HL-60/S4 treated with phorbol 12-myristate 13-acetate at 8.2 ng/mL for 4 days and 3 days (cell line): ENCODE data around the gene ATAD3A.
"Not testable (repeated sequence)": the region's sequence is repeated elsewhere in the genome, so short reads cannot be mapped to it uniquely, and the experiment has no call there.

ENCODE experiments used
- in situ Hi-C: fragments of 300-500 bp; cut with MboI; formaldehyde crosslinking; loops from 2 replicates; pipeline ENCODE4 v1.15.0; 2022; ENCODE audit warnings: low sequenced_read_pairs

The ATAD3A gene

DNA sequence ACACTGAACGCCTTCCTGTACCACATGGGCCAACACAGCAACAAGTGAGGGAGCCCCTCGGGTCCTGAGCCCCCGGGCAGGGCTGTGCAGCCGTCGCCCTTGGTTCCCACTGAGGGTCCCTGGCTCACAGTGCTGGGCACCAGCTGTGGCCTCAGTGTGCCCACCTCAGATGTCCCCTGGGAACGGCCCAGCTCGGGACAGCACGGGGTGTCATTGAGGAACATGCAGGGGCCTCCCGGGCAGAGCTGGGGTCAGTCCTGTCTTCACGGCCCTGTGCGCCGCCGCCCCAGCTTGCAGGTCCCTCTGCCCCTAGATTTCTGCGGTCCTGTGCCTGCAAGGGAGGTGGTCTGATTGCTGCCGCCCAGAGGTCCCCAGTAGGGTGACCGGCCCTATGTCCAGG is 22.7 kb upstream of the ATAD3A start:
- in situ Hi-C loops = no loop called here

DNA sequence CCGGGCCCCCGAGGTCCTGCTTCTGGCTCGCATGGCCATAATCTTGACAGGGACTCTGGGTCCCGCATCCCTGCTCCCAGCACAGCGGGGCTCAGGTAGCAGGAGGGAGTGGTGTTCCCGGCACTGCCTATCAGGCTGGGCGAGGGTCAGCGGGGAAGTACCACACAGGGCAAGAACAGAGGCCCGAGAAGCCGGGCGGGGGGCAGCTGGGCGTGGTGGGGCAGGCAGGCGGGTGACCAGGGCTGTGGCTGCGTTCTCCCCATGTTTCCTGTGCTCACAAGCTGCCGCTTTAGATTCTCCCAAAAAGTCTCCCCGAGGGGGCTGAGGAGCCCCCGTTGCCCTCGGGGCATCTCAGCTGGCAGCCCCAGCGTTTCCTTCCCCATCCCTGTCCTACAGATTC is 22.1 kb upstream of the ATAD3A start:
- in situ Hi-C loops = no loop called here

DNA sequence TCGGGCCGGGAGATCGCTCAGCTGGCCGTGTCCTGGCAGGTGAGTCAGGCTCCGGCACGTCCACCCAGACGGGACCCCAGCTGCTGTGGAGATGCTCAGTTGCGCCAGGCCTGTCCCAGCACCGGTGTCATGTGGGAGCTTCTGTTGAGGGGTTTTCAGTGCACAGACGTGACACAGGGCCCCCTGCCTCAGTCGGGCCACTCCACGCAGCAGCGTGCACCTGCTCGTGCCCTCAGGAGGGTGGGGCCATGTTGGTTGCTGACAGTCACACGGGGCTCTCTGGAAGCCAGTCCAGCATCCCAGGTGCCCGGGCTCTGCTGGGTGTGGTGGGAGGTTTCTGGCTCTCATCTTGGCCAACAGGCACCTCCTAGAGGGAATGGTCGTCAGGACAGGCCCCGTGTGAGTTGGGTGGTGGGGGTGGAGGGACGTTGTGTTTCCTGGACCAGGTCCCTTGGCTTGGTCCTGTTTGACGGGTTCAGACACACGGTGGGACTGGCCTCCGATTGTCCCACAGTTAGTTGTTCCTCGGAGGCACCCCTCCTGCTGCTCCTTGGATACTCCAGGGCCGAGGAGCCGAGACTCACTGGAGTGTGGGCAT is 21.2 kb upstream of the ATAD3A start:
- in situ Hi-C loops = no loop called here

DNA sequence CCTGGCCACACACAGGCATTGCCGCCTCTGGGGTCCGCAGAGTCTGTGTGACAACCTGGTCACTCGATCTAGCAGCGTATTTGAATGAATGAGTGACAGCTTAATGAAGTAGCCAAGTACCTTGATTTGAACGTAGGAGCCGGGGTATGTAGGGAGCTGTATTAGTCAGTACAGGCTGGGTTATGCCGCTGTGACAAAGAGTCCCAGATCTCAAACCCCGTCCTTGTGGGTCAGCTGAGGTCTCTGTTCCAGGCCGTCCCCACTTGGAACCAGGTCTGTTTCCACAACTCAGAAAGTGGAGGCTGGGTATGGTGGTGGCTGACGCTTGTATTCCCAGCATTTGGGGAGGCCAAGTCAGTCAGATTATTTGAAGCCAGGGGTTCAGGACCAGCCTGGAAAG is 20.4 kb upstream of the ATAD3A start:
- in situ Hi-C loops = no loop called here

DNA sequence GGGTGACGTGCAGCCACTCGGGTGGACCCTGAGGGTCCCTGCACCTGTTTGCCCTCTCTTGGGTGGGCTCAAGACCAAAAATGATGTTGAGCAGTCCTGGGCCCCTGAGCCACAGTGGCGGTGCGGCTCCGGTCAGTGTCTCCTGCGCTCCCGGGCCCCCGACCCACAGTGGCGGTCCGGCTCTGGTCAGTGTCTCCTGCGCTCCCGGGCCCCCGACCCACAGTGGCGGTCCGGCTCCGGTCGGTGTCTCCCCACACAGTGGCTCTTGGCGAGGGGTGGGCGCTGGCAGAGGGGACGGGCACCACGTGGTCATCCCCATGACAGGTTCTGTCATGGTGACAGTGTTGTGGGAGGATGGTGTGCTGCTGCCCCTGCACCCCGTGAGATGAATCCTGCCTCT is 17.7 kb upstream of the ATAD3A start:
- in situ Hi-C loops = not testable (repeated sequence)

DNA sequence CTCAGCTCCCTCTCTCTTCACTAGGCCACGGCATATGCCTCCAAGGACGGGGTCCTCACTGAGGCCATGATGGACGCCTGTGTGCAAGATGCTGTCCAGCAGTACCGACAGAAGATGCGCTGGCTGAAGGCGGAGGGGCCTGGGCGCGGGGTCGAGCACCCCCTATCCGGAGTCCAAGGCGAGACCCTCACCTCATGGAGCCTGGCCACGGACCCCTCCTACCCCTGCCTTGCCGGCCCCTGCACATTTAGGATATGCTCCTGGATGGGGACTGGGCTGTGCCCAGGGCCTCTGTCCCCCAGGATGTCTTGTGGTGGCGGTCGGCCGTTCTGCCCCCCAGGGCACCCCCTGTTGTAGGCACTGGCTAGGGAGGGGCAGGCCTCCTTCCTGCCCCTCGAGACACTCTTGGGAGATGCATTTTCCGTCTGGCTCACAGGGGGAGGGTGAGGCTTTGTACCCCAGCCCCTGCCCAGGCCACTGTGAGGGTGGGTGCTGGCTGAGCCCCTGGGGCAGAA is 16.4 kb upstream of the ATAD3A start:
- in situ Hi-C loops = not testable (repeated sequence)

DNA sequence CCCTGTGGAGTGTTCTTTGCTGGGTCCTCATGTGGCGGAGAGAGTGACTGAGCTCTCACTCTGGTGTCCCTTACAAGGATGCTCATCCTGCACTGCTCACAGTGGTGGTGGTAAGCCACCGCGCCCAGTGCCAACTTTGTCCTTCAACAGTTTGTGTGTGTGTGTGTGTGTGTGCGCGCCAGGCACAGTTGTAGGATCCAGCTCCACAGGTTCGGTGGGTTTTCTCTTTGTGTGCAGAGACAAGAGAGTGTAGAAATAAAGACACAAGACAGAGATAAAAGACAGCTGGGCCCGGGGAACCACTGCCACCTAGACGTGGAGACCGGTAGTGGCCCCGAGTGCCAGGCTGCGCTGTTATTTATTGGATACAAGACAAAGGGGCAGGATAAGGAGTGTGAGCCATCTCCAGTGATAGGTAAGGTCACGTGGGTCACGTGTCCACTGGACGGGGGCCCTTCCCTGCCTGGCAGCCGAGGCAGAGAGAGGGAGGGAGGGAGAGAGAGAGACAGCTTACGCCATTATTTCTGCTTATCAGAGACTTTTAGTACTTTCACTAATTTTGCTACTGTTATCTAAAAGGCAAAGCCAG is 7.1 kb upstream of the ATAD3A start:
- in situ Hi-C loops = not testable (repeated sequence)

DNA sequence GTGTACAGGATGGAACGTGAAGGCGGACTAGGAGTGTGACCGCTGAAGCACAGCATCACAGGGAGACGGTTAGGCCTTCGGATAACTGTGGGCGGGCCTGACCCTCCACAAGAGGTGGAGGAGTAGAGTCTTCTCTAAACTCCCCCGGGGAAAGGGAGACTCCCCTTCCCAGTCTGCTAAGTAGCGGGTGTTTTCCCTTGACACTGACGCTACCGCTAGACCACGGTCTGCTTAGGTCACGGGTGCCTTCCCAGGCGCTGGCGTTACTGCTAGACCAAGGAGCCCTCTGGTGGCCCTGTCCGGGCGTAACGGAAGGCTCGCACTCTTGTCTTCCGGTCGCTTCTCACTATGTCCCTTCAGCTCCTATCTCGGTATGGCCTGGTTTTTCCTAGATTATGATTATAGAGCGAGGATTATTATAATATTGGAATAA is 6.6 kb upstream of the ATAD3A start:
- in situ Hi-C loops = not testable (repeated sequence)

DNA sequence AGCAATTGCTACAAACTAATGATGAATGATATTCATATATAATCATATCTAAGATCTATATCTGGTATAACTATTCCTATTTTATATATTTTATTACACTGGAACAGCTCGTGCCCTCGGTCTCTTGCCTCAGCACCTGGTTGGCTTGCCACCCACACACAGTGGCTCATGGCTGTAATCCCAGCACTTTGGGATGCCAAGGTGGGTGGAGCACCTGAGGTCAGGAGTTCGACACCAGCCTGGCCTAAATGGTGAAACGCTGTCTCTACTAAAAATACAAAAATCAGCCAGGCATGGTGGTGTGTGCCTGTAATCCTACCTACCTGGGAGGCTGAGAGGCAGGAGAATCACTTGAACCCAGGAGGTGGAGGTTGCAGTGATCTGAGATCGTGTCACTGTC is 6.2 kb upstream of the ATAD3A start:
- in situ Hi-C loops = not testable (repeated sequence)

DNA sequence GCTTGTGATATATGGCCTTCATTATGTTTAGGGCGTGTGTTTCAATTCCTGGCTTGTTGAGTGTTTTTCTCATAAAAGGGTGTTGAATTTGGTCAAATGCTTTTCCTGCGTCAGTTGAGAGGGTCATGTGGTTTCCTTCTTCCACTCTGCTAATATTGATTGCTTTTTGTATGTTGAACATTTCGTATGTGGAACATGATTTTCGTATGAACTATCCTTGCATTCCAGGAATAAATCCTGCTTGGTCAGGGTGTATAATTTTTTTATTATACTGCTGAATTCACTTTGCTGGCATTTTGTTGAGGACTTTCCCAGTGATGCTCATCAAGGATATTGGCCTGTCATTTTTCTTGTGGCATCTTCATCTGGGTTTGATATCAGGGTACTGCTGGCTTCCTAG is 4.7 kb upstream of the ATAD3A start:
- in situ Hi-C loops = no loop called here

DNA sequence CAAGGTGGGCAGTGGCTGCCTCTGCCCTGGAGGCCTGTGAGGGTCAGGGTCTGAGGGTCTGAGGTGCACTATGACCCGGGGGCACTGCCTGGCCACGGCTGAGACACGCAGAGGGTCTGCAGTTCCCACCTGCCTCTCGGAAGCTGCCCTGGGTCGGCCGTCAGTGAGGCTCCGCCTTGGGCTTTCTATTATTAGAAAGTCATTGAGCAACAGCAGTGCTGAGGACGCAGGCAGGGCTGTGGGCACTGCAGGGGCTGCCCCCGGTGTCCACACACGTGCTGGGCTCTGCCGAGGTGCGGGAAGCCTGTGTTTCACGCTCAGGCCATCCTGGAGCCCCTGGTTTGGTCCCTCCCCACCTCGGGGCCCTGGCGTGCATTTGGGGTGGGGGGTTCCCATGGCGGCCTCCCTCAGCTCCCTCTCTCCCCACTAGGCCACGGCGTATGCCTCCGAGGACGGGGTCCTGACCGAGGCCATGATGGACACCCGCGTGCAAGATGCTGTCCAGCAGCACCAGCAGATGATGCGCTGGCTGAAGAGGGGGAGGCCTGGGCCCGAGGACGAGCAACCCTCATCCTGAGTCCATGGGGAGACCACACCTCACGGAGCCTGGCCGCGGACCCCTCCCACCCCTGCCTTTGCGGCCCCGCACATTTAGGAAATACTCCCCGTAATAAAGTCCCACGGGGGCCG is 3.0 kb upstream of the ATAD3A start:
- in situ Hi-C loops = not testable (repeated sequence)

DNA sequence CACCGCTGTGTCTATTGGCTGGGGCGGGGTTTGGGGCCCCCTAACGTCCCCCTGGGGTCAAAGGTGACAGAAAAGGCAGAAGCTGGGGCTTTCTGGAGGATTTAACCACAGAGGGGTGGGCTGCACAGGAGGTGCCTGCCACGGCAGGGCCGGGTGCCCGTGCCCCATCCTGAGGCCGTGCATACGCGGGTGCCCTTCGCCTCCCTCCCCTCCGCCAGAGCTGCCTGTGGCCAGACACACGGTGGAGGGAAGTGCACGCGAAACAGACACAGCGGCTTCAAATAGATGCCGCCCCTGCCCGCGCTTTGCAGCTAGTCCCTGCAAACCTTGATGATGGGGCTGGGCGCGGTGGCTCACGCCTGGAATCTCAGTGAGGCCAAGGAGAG is 2.5 kb upstream of the ATAD3A start:
- in situ Hi-C loops = not testable (repeated sequence)

DNA sequence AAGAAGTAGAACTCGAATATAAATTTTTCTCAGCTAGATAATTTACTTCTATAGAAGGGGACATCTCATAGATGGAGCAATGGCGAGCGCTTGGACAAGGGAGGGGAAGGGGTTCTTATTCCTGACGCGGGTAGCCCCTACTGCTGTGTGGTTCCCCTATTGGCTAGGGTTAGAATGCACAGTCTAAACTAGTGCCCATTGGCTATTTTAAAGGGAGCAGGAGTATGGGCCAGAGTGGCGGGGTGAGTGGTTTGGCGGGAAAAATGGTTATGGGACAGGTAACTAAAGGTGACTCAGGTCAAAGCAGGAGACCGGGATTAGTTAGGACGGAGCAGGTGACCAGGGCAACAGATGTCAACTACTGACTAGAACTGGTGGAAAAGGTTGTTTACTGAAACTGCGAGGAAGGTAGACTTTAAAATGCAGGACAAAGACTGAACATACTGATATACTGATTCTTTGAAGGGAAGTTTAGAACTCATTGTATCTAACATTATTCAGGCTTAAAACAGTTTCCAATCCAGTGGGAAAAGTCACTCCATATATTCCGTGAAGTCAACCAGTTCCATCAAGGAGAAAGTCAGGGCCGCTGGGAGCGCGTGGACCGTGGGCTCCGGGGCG is 940 bp upstream of the ATAD3A start:
- in situ Hi-C loops = no loop called here

DNA sequence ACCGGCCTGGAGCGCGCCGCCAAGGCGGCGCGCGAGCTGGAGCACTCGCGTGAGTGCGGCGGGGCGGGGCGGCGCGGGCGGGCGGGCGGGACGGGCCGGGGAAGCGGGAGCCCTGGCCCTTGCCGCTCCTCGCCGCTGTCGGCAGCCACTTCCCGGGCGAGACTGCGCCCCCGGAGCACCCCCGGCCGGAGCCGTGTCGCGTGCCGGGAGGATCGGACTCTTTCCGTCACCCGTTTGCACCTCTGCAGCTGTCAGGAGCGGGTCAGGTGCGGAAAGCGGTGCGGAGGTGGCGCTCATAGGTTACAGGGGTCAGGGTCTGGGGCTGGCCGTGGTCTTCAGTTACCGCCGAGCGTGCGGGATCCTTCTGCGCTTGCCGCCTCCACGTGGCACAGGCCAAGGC is 463 bp downstream of the ATAD3A start:
- in situ Hi-C loops = not testable (repeated sequence)

DNA sequence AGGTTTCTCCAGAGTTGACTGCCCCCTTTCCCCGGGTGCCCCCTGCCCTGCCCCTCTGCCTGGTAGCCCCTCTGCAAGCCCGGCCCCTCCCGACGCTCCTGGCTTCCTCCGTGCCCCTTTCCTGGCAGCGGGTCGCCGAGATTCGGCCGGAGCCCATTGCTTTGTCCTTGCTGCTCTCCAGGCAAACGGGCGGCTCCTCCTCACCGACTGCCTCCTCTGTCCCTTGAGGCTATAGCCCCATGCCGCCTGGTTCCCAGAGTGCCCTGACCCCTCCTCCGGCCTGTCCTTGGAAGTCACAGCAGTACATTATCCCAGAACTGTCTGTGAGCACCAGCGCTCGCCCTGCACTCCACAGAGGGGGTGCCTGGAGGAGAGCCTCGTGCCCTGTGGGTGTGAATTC is 1.7 kb downstream of the ATAD3A start:
- in situ Hi-C loops = not testable (repeated sequence)

DNA sequence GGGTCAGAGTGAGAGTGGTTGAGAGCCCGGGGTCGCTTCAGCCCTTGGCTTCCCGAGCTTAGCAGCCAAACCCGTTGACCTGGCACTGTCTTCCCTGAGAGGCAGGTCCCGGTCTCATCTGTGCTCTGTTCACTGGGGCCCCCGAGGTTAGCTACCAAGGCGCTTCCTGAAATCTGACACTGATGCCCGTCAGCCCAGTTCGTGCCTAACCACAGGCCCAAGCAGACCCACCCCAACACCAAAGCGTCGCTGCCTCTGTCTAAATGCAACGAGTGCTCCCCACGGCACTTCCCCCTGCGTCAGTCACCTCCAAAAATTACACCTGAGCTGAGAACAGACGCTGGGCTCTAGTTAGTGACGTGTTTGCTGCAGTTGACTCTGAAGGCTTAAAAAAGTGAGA is 2.4 kb downstream of the ATAD3A start:
- in situ Hi-C loops = not testable (repeated sequence)

DNA sequence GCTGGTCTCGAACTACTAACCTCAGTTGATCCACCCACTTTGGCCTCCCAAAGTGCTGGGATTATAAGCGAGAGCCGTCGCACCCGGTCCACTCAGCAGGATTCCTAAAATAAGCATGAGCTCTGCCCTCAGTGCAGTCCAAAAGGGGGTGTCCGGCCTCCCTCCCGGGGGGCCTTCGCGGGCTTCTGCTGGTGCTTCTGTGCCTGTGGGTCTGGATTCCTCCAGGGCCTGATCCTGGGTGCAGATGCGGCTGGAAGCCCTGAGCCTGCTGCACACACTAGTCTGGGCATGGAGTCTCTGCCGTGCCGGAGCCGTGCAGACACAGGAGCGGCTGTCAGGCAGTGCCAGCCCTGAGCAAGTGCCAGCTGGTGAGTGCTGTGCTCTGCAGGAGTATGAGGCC is 5.0 kb downstream of the ATAD3A start:
- in situ Hi-C loops = not testable (repeated sequence)

DNA sequence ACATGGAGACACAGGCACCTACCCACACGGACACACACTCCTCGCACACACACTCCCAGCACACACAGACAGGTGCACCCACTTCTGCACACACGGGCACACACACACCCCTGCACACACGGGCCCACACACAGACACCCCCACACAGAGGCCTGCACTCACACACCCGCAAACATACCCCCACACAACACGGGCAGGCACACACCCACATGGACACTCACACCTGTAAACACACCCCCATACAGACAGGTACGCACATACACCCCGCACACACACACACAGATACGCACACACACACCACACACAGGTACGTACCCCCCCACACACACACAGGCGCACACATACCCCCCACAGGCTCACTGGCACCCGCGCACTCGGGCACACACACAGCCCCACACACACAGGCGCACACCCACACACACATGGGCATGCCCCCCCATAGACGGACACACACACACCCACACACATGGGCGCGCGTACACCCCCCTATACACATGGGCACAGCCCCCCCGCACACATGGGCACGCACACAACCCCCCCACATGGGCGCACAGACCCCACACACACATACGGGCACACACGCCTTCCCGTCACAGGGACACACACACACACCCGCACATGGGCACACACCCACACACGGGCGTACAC is 6.1 kb downstream of the ATAD3A start:
- in situ Hi-C loops = no loop called here

DNA sequence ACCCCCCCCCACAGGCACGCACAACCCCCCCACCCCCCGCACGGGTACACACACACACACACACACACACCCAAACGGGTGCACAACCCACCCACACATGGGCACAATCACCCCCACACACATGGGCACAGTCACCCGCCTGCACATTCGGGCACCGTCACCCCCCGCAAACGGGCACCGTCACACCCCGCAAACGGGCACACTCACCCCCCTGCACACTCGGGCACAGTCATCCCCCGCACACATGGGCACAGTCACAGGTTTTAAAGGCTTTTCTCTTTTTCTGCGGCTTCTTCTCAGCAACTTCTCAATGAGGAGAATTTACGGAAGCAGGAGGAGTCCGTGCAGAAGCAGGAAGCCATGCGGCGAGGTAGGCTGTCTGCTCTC is 6.7 kb downstream of the ATAD3A start:
- in situ Hi-C loops = not testable (repeated sequence)

DNA sequence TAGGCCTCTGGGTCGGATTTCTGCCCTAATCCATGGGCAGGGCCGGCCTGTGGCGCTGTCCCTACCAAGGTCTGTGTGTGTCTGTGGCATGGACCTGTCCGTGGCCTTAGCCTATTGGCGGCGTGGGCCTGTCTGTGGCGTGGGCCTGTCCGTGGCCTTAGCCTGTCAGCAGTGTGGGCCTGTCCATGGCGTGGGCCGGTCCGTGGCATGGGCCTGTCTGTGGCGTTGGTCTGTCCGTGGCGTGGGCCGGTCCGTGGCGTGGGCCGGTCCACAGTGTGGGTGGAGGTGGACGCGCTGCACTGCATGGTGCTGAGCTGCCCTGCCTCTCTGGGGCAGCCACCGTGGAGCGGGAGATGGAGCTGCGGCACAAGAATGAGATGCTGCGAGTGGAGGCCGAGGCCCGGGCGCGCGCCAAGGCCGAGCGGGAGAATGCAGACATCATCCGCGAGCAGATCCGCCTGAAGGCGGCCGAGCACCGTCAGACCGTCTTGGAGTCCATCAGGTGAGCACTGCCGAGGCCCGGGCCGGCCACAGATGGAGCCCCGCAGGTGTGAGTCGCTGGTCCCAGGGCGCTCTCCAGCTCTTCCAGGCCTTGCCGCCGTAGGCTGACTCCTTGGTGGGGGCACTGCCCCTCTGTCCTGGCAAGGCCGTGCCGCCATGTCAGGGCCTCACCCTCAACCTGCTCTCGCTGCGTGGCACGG is 8.0 kb downstream of the ATAD3A start:
- in situ Hi-C loops = not testable (repeated sequence)

DNA sequence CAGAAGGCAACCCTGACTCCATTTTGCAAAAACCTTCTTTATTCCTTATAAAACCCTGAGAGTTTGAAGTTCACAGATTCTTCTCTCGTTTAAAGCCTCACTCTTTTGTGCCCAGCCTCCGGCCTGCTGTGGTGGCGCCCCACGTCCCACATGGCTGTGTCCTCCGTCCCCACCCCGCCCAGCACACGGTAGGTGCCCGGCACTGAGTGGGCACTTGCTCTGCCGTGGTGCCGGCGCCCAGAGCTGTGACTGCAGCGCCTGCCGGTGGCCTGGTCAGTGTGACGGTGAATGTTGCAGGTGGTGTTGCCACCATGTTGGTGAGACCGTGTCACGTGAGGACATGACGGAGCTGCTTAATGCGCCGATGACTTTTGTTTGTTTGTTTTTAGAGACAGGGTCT is 9.4 kb downstream of the ATAD3A start:
- in situ Hi-C loops = no loop called here
